ENCODE measurements around the gene ARHGAP1. TPM values are rescaled to one million over a fixed set of nuclear protein-coding genes. Genes with fewer than 3 reads are reported as not detected.

Gene ARHGAP1
- polyA plus RNA-seq, 2 of the 4 experiments (the other 2 are of a cell fraction) = 17.2 to 35.2 TPM

- H3K9me3 ChIP-seq = no peaks in the 10 kb centered on the region
- TF ChIP-seq CBX2 (IDR thresholded peaks at IDR 0.05; ENCODE audit: borderline replicate concordance, low read depth) (no peak), HOXB13 (CRISPR knock-in tag; IDR thresholded peaks at IDR 0.05; ENCODE audit: low read depth) (no peak), NPAS2 (CRISPR knock-in tag; IDR thresholded peaks at IDR 0.05; ENCODE audit: borderline replicate concordance) (no peak), CEBPB (IDR thresholded peaks at IDR 0.05) (no peak)
- CTCF ChIA-PET = interaction anchor here (1.1 to 1.2 kb wide), 2 partner anchors 11 to 21 kb away, joined by 3 to 4 read pairs; no protein-coding TSS in a partner anchor
- 96% methylated on average over 22 of the region's 22 CpGs for WGBS (ENCODE audit: missing lambda C conversion rate)
- peaks cover 7% of the 10 kb centered on the region for H3K4me1 ChIP-seq
- DNase-seq (ENCODE audit: low read depth in 1 of 2, low spot score in 1 of 2) (no peak), ATAC-seq (no peak), FAIRE-seq (no peak)
- no peak overlapping the region for H3K27ac ChIP-seq
- POLR2A ChIA-PET = no interaction called here
- H3K4me3 ChIP-seq = no peak overlapping the region
- H3K4me2 ChIP-seq = no peak overlapping the region
Measured at GRCh38 chr11:46680815-46681214, 19.6 kb downstream of the ARHGAP1 start.

GRCh38 chr11:46680164-46680760, 20.2 kb downstream of the ARHGAP1 start:
- WGBS (ENCODE audit: missing lambda C conversion rate) = 90% methylated on average over 17 of the region's 21 CpGs
- POLR2A ChIA-PET = no interaction called here
- DNase-seq (ENCODE audit: low read depth in 1 of 2, low spot score in 1 of 2) = no peak
- TF ChIP-seq EP300 (IDR thresholded peaks at IDR 0.05) (no peak), FOSB (CRISPR knock-in tag; IDR thresholded peaks at IDR 0.05) (no peak), RFX5 (IDR thresholded peaks at IDR 0.05) (no peak), ELK1 (IDR thresholded peaks at IDR 0.05; ENCODE audit: low read depth, low read length) (no peak), ZC3H11A (IDR thresholded peaks at IDR 0.05) (no peak), JUNB (IDR thresholded peaks at IDR 0.05) (no peak), ZFP36 (IDR thresholded peaks at IDR 0.05; ENCODE audit: borderline replicate concordance, partially characterized antibody) (no peak), NFE2L2 (conservative IDR thresholded peaks at IDR 0.05; ENCODE audit: low read length) (no peak), HOXB13 (CRISPR knock-in tag; IDR thresholded peaks at IDR 0.05; ENCODE audit: low read depth) (no peak), NPAS2 (CRISPR knock-in tag; IDR thresholded peaks at IDR 0.05; ENCODE audit: borderline replicate concordance) (no peak), TFCP2L1 (CRISPR knock-in tag; IDR thresholded peaks at IDR 0.05) (no peak), SMC3 (IDR thresholded peaks at IDR 0.05) (no peak), CHD2 (IDR thresholded peaks at IDR 0.05; ENCODE audit: low read length, partially characterized antibody) (no peak), MAX (IDR thresholded peaks at IDR 0.05) (no peak), ESRRA (IDR thresholded peaks at IDR 0.05; ENCODE audit: borderline replicate concordance, low read length) (no peak), EHF (CRISPR knock-in tag; IDR thresholded peaks at IDR 0.05) (no peak), ZSCAN20 (CRISPR knock-in tag; IDR thresholded peaks at IDR 0.05) (no peak), FOSL2 (IDR thresholded peaks at IDR 0.05) (no peak), FOSL2 (CRISPR knock-in tag; IDR thresholded peaks at IDR 0.05) (no peak), TP53 (CRISPR knock-in tag; IDR thresholded peaks at IDR 0.05) (no peak)
- peaks cover 12% of the 10 kb centered on the region for H3K4me1 ChIP-seq
- no peak overlapping the region for H3K4me3 ChIP-seq
- H3K9me3 ChIP-seq = no peaks in the 10 kb centered on the region
- no peak for ATAC-seq
- FAIRE-seq = no peak
- CTCF ChIA-PET = interaction anchor here (1.1 kb wide), 1 partner anchor 11 kb away, joined by 4 read pairs; no protein-coding TSS in a partner anchor
- H3K4me2 ChIP-seq = no peak overlapping the region
- no peak overlapping the region for H3K27ac ChIP-seq

- Histone ChIP-seq H3K27ac (no peak overlapping the region), H3K4me2 (no peak overlapping the region), H3K9me3 (no peaks in the 10 kb centered on the region), H3K4me3 (no peak overlapping the region), H3K4me1 (peaks cover 19% of the 10 kb centered on the region)
- FAIRE-seq (no peak), DNase-seq (ENCODE audit: low read depth in 1 of 2, low spot score in 1 of 2) (no peak), ATAC-seq (no peak)
- ChIA-PET CTCF (no interaction called here), POLR2A (no interaction called here)
- WGBS (ENCODE audit: missing lambda C conversion rate) = 95% methylated on average over 24 of the region's 26 CpGs
- no peak for TF ChIP-seq HMGXB4 (CRISPR knock-in tag; IDR thresholded peaks at IDR 0.05; ENCODE audit: borderline replicate concordance)
- TF ChIP-seq MYC (IDR thresholded peaks at IDR 0.05; ENCODE audit: borderline replicate concordance, low read length) = no peak
- TF ChIP-seq EHF (CRISPR knock-in tag; IDR thresholded peaks at IDR 0.05) = no peak
- no peak for TF ChIP-seq SREBF2 (IDR thresholded peaks at IDR 0.05)
- TF ChIP-seq REST (IDR thresholded peaks at IDR 0.05) = no peak
- TF ChIP-seq EHMT2 (IDR thresholded peaks at IDR 0.05; ENCODE audit: low read depth) = no peak
- no peak for TF ChIP-seq KDM5A (IDR thresholded peaks at IDR 0.05)
Measured at GRCh38 chr11:46679241-46680163, 20.9 kb downstream of the ARHGAP1 start.
